Tibial nerve (tissue), 4 donors: Measurements from ENCODE around the gene PLCB3.

Experiments
- CTCF ChIP-seq, 5 experiments: fragments of 200-600 bp in 3 of 5; fragments of 450-650 bp in 2 of 5; sonication (generic) in 3 of 5; IDR thresholded peaks; one replicate each; pipeline ENCODE4 v1.5.1; 2016 to 2019; ENCODE audit warnings: antibody characterized with exemption in 5 of 5, mild to moderate bottlenecking in 3 of 5, moderate library complexity in 2 of 5
- EP300 ChIP-seq, 2 donors: sonication (generic); formaldehyde crosslinking; IDR thresholded peaks; one replicate each; pipeline ENCODE4 v1.6.1; 2017; ENCODE audit warnings: antibody characterized with exemption in 2 of 2, mild to moderate bottlenecking in 1 of 2
- POLR2A ChIP-seq, 2 donors: fragments of 450-650 bp; IDR thresholded peaks; one replicate each; pipeline ENCODE4 v1.6.1; 2017; ENCODE audit warnings: antibody characterized with exemption in 2 of 2, mild to moderate bottlenecking in 2 of 2, moderate library complexity in 2 of 2

GRCh38 chr11:64306876-64307622 lies 55.7 kb downstream of the PLCB3 start:
- TF ChIP-seq CTCF (IDR thresholded peaks at IDR 0.05) (no peak), EP300 (IDR thresholded peaks at IDR 0.05) (no peak), POLR2A (IDR thresholded peaks at IDR 0.05) (no peak)
